ENCODE results near the gene MAPK6. TPM values are rescaled to one million over a fixed set of nuclear protein-coding genes. Genes with fewer than 3 reads are reported as not detected.

MAPK6 gene
- total and polyA plus RNA-seq, 2 donors (not counting 1 experiment from before 2014, with no cell fraction given) = 3.2 to 17.9 TPM

DNA sequence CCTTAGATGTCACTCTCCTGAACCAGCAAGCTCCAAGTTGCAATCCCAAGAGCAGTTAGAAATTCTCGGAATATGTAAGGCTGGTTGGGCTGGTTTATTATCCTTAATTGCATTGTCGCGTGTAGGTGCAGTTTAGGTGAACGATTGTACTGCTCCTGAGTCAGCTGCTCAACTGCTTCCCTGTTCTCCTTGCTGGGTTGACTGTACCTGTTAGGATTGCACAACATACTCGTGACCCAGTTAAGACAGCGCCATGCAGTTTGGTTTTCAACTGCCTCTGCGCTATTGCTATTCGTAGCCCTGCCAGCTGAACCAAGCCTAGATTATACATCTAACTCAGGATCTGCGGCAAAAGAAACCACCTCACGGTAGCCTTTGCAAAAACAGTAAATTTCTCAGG is 52.6 kb downstream of the MAPK6 start:
- no peak overlapping the region for H3K27ac ChIP-seq (ENCODE audit: low read length in 2 of 2)
- no peak overlapping the region for H3K9ac ChIP-seq (ENCODE audit: low read length)
- H3K4me1 ChIP-seq (ENCODE audit: control insufficient read depth in 2 of 2, insufficient read depth in 2 of 2, low read length in 2 of 2) = peaks cover 0 to 6% of the 10 kb centered on the region in 2 donors
- Mint-ChIP-seq H3K4me3 (no peak overlapping the region), H3K27me3 (no peaks in the 10 kb centered on the region), H3K9me3 (ENCODE audit: insufficient read depth) (no peaks in the 10 kb centered on the region), H3K27ac (no peak overlapping the region), H3K4me1 (peaks cover 10% of the 10 kb centered on the region)
- no peak overlapping the region for H3K4me3 ChIP-seq (ENCODE audit: control extremely low read depth in 1 of 5, extremely low read depth in 1 of 5, insufficient read depth in 1 of 5, low read depth in 2 of 5, low read length in 4 of 5)
- no peaks in the 10 kb centered on the region for H4K20me1 ChIP-seq (ENCODE audit: control insufficient read depth, insufficient read depth, low read length, poor library complexity, severe bottlenecking)
- WGBS (ENCODE audit: insufficient coverage) = 96% methylated on average over 8 of the region's 10 CpGs
- ATAC-seq (ENCODE audit: low read depth) (no peak), DNase-seq (no peak)
- H3K27me3 ChIP-seq (replicated peaks in 1 of 4; ENCODE audit: control extremely low read depth in 1 of 4, control insufficient read depth in 3 of 4, insufficient read depth in 4 of 4, low read length in 3 of 4) = no peaks in the 10 kb centered on the region
- no peak overlapping the region for H2AFZ ChIP-seq (ENCODE audit: insufficient read depth, low read depth, low read length, poor library complexity, severe bottlenecking)
- intact Hi-C loops (cut with micrococcal nuclease) = no loop called here
- POLR2A ChIA-PET = no interaction called here
- H3K79me2 ChIP-seq (ENCODE audit: control insufficient read depth, insufficient read depth, low read length) = no peaks in the 10 kb centered on the region
- CTCF ChIA-PET = interaction anchor here (0.7 to 3.3 kb wide), 3 partner anchors 8 to 119 kb away, joined by 3 to 21 read pairs (median 5); no protein-coding TSS in a partner anchor
- TF ChIP-seq EZH2 (IDR thresholded peaks at IDR 0.05; ENCODE audit: borderline replicate concordance, insufficient read depth, low read depth, low read length, poor library complexity, severe bottlenecking) = no peak
- TF ChIP-seq, protein P1, sequence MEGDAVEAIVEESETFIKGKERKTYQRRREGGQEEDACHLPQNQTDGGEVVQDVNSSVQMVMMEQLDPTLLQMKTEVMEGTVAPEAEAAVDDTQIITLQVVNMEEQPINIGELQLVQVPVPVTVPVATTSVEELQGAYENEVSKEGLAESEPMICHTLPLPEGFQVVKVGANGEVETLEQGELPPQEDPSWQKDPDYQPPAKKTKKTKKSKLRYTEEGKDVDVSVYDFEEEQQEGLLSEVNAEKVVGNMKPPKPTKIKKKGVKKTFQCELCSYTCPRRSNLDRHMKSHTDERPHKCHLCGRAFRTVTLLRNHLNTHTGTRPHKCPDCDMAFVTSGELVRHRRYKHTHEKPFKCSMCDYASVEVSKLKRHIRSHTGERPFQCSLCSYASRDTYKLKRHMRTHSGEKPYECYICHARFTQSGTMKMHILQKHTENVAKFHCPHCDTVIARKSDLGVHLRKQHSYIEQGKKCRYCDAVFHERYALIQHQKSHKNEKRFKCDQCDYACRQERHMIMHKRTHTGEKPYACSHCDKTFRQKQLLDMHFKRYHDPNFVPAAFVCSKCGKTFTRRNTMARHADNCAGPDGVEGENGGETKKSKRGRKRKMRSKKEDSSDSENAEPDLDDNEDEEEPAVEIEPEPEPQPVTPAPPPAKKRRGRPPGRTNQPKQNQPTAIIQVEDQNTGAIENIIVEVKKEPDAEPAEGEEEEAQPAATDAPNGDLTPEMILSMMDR (IDR thresholded peaks at IDR 0.05) = no peak
- no peaks in the 10 kb centered on the region for H3K9me3 ChIP-seq (ENCODE audit: control extremely low read depth in 1 of 3, control insufficient read depth in 2 of 3, insufficient read depth in 1 of 3, low read length in 2 of 3)
- no peak overlapping the region for H3K4me2 ChIP-seq (replicated peaks; ENCODE audit: low read depth, low read length, poor library complexity, severe bottlenecking)
- H3K36me3 ChIP-seq (replicated peaks in 1 of 2; ENCODE audit: control extremely low read depth in 1 of 2, control insufficient read depth in 1 of 2, extremely low read depth in 1 of 2, insufficient read depth in 2 of 2, low read length in 1 of 2) = no peaks in the 10 kb centered on the region

DNA sequence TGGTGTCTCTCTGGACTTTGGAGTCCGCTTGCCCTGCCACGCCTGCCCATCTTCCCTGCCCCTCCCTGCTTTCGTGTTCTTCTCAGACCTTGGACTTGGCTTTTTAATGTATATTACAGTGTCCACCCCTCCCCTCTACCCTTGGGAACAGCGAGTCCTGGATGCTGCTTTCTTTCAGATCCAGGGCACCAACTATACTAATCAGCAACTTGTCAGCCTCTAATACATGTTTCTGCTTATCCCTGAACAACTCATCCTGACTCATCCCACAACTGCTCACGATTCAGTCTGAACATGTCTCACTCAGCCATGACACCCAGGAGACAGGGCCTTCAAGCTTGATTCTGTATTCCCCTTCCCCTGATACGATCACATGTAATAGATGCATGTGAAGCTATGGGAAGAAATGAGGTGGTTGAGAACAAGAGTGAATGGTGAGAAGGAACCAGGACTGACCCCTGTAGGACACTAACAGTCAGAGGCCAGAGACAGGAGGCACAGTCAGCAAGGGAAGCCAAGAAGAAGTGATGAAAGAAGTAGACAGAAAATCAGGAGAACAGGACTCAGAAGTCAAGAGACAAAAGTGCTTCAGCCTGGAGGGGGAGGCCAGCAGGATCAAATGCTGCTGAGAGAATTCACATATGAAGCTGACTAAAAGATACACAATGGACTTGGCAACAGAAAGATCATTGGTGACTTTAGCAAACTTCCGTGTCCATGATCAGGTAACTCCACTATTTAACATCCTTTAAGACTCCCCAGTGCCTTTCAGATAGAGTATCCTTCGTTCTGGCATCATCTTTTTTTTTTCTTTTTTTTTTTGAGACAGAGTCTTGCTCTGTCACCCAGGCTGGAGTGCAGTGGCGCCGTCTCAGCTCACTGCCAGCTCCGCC is 58.1 kb downstream of the MAPK6 start:
- no peaks in the 10 kb centered on the region for H3K79me2 ChIP-seq (ENCODE audit: control insufficient read depth, insufficient read depth, low read length)
- peaks cover 0 to 9% (median 0%) of the 10 kb centered on the region in 4 experiments for H3K27me3 ChIP-seq (replicated peaks in 1 of 4; ENCODE audit: control extremely low read depth in 1 of 4, control insufficient read depth in 3 of 4, insufficient read depth in 4 of 4, low read length in 3 of 4)
- Mint-ChIP-seq H3K4me3 (no peak overlapping the region), H3K9me3 (ENCODE audit: insufficient read depth) (no peaks in the 10 kb centered on the region), H3K27me3 (peaks cover 6% of the 10 kb centered on the region), H3K27ac (no peak overlapping the region), H3K4me1 (peaks cover 10% of the 10 kb centered on the region)
- DNase-seq (no peak), ATAC-seq (ENCODE audit: low read depth) (no peak)
- no peak overlapping the region for H2AFZ ChIP-seq (ENCODE audit: insufficient read depth, low read depth, low read length, poor library complexity, severe bottlenecking)
- ChIA-PET POLR2A (no interaction called here), CTCF (interaction anchor here (0.9 to 4.1 kb wide), 13 partner anchors 7 to 188 kb away, joined by 3 to 25 read pairs (median 7); no protein-coding TSS in a partner anchor)
- intact Hi-C loops (cut with micrococcal nuclease) = no loop called here
- no peaks in the 10 kb centered on the region for H3K9me3 ChIP-seq (ENCODE audit: control extremely low read depth in 1 of 3, control insufficient read depth in 2 of 3, insufficient read depth in 1 of 3, low read length in 2 of 3)
- H3K36me3 ChIP-seq (replicated peaks in 1 of 2; ENCODE audit: control extremely low read depth in 1 of 2, control insufficient read depth in 1 of 2, extremely low read depth in 1 of 2, insufficient read depth in 2 of 2, low read length in 1 of 2) = no peaks in the 10 kb centered on the region
- H3K4me3 ChIP-seq (ENCODE audit: control extremely low read depth in 1 of 5, extremely low read depth in 1 of 5, insufficient read depth in 1 of 5, low read depth in 2 of 5, low read length in 4 of 5) = no peak overlapping the region
- H3K9ac ChIP-seq (ENCODE audit: low read length) = no peak overlapping the region
- WGBS (ENCODE audit: insufficient coverage) = 93% methylated on average over 8 of the region's 11 CpGs
- no peak overlapping the region for H3K4me2 ChIP-seq (replicated peaks; ENCODE audit: low read depth, low read length, poor library complexity, severe bottlenecking)
- H3K4me1 ChIP-seq (ENCODE audit: control insufficient read depth in 2 of 2, insufficient read depth in 2 of 2, low read length in 2 of 2) = peaks cover 2% of the 10 kb centered on the region in 2 donors
- no peak for TF ChIP-seq EZH2 (IDR thresholded peaks at IDR 0.05; ENCODE audit: borderline replicate concordance, insufficient read depth, low read depth, low read length, poor library complexity, severe bottlenecking)
- TF ChIP-seq, protein P1 (IDR thresholded peaks at IDR 0.05) = no peak
- no peaks in the 10 kb centered on the region for H4K20me1 ChIP-seq (ENCODE audit: control insufficient read depth, insufficient read depth, low read length, poor library complexity, severe bottlenecking)
- H3K27ac ChIP-seq (ENCODE audit: low read length in 2 of 2) = no peak overlapping the region
